Measurements from ENCODE around the gene POC1B.

POC1B gene

DNA sequence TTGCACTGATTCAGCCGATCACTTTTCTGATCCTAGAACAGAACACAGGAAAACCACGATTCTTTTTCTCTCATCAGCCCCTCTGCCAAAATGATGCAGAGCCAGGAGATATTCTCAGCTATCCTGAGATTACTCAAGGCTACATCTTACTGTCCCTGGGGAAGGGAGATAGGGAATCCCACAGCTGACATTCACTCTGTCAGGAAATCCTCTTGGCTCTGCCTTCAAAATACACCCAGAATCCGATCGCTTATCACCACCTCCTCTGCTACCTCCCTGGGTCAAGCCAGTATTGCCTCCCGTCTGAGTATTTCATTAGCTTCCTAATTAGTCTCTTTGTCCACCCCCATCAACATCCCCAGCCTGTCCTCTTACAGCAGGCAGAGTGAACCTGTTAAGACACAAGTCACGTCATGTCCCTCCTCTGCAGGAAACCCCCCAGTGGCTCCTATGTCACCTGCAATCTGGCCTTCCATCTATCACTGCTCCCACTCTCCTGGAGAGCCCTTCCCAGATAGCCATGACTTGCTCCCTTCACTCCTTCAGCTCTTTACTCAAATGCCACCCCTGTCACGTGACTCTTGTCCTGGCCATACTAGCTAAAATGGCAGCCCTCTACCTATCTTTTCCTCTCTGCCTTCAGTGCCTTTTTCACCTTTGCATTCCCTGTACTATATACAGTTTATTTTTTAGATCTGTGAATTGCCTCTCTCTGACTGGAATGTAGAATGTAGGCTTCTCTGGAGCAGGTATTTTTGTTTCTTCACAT is 71.6 kb downstream of the POC1B start:
- TF ChIP-seq, protein P1, sequence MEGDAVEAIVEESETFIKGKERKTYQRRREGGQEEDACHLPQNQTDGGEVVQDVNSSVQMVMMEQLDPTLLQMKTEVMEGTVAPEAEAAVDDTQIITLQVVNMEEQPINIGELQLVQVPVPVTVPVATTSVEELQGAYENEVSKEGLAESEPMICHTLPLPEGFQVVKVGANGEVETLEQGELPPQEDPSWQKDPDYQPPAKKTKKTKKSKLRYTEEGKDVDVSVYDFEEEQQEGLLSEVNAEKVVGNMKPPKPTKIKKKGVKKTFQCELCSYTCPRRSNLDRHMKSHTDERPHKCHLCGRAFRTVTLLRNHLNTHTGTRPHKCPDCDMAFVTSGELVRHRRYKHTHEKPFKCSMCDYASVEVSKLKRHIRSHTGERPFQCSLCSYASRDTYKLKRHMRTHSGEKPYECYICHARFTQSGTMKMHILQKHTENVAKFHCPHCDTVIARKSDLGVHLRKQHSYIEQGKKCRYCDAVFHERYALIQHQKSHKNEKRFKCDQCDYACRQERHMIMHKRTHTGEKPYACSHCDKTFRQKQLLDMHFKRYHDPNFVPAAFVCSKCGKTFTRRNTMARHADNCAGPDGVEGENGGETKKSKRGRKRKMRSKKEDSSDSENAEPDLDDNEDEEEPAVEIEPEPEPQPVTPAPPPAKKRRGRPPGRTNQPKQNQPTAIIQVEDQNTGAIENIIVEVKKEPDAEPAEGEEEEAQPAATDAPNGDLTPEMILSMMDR (IDR thresholded peaks at IDR 0.05): no peak

DNA sequence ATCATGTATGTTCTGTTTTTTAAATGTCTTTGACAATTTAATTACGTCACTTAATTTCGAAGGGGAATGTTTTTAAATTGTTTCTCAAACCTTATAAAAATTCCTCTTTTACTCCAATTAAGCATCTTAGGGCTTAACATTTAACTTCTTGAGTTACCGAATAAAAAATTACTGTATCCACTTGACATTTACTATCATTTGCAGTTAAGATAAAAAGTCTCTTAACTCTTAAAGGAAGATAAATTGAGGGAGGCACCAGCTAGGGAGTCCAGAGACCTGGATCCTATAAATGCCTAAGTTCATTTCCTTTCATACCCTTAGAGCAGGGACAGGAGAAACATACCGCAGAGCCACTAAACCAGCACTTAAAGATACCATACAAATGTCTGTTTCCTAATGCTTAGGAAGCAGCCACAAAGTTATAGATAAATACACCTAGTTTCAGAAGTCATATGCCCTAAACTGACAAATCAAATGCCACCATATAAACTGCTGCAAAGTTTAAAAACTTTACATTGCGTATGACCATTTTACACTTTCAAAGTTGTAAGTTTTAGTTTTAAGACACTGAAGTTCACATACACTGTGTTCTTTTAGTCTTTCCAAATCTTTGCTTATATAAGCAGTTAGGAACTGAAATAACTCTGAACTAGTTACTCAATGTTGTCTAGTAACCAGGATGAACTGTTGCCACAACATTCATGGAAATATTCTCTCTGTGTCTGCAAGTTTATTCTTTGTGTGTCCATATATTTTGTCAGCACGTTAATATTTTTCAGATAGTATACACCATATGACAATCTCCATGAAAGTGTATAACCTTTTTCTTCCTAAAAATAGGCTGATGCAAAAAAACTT is 72.5 kb downstream of the POC1B start:
- TF ChIP-seq, protein P1 (IDR thresholded peaks at IDR 0.05): no peak

DNA sequence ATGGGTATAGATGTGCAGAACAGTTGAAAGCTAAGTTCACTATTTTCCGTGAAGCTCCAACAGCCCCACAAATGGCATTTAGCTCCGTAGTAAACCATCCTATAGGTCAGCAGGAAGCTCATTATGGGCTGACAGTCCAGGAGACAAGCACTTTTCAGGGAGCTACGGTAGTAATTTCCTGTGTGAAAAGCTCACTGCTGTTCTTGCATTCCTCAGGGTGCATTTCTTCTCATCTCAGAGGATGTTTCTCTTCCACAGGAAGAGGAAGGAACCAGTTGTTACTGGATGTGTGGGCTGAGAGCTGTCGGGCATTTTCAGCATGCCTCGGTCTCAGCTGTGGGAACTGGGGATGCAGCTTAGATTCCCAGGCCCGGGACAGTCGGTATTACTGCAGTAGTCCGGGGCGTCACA is 74.0 kb downstream of the POC1B start:
- TF ChIP-seq, protein P1 (IDR thresholded peaks at IDR 0.05): no peak

DNA sequence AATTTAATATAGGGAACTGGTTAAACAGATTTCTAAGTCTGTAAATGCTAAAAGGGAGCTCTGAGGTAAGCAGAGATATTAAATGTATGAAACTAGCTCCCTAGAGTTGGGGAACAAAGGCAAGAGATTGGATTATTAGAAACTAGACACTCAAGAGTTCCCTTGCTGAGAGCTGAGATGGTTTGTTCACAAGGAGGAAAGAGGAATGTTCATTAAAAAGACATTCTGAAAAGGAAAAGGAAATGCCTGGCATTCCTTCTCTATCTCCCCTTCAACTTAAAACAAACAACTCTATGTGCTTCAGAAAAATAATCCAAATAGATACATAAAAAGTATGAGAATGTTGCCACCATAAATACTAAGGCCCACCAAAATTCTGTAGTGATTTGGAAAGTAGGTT is 74.9 kb downstream of the POC1B start:
- TF ChIP-seq, protein P1 (IDR thresholded peaks at IDR 0.05): no peak

DNA sequence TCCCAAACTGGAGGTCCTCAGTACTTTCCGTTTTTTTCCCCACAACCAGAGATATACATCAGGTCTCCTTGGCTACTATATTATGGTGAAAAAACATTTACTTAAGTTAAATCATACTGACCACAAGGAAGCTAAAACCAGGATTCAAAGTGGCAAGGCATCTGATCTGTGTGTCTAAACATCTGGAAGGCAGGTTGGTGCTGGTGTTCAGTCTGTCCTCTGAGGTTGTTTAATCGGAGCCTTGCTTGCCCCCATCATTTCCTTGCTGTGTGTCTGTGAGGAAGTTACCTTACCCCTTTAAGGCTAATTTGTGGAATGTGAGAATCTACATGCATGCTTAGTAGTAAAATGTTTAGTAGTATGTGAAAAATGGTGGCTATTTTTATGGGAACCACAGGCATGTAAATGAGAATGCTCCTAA is 76.9 kb downstream of the POC1B start:
- TF ChIP-seq, protein P1 (IDR thresholded peaks at IDR 0.05): no peak

DNA sequence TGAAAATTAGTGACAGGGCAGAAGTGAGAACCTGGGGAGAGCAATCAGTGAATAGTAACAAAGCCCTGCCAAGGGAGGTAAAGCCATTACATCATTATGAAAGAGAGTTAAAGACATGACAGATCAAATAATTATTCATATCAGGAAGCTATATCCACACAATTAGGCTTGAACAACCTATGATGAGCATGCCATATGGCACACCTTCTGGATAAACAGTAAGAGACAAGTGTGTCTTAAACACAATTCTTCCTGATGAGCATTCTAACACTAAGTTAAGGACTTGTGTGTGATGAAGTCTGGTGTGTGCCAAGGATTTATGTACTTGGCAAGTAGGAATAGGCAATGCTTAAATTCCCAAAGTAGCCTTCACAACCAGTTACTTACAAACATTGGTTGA is 77.3 kb downstream of the POC1B start:
- TF ChIP-seq, protein P1 (IDR thresholded peaks at IDR 0.05): no peak

DNA sequence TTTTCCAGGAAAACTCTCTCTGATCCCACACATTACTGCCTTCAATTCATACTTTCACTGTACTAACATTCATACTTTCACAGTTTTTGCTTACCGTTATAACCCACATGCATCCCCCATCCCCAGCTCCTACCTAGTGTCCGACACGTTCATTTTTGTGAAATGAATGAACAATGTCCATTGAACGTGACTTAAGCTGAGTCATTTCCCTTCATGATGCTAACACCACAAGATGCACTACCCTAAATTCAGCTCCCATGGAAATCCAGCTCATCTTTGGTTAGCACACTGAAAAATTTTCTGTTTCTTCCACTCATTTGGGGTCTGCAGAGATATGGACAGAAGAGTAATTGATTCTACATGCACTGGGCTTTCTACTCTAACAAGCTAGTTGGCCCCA is 85.9 kb downstream of the POC1B start:
- TF ChIP-seq, protein P1 (IDR thresholded peaks at IDR 0.05): no peak
